HEK293 (cell line): ENCODE results near the gene SLC26A5.

Source experiments
- IKZF3 ChIP-seq: fragments of 450-650 bp; IDR thresholded peaks from 2 replicates; pipeline ENCODE4 v1.5.0; 2018; ENCODE audit warnings: missing biosample characterization, mild to moderate bottlenecking, missing genetic modification characterization, moderate library complexity
- KLF7 ChIP-seq: fragments of 450-650 bp; formaldehyde crosslinking; IDR thresholded peaks from 2 replicates; pipeline ENCODE4 v1.5.1; 2016; ENCODE audit warnings: missing biosample characterization, missing genetic modification characterization, borderline replicate concordance
- YY1 ChIP-seq: fragments of 450-650 bp; formaldehyde crosslinking; IDR thresholded peaks from 2 replicates; pipeline ENCODE4 v1.5.1; 2018; ENCODE audit warnings: missing biosample characterization, missing genetic modification characterization
- ZFHX2 ChIP-seq: fragments of 450-650 bp; formaldehyde crosslinking; conservative IDR thresholded peaks from 2 replicates; pipeline ENCODE4 v1.5.1; 2016; ENCODE audit warnings: missing biosample characterization, missing genetic modification characterization
- ZNF146 ChIP-seq: fragments of 450-650 bp; formaldehyde crosslinking; IDR thresholded peaks from 2 replicates; pipeline ENCODE4 v1.5.1; 2016; ENCODE audit warnings: missing biosample characterization, missing genetic modification characterization
- ZNF174 ChIP-seq: fragments of 450-650 bp; formaldehyde crosslinking; IDR thresholded peaks from 2 replicates; pipeline ENCODE4 v1.5.0; 2017; ENCODE audit warnings: missing biosample characterization, mild to moderate bottlenecking, missing genetic modification characterization
- ZNF426 ChIP-seq: fragments of 450-650 bp; formaldehyde crosslinking; IDR thresholded peaks from 2 replicates; pipeline ENCODE4 v1.5.1; 2017; ENCODE audit warnings: missing biosample characterization, missing genetic modification characterization, mild to moderate bottlenecking, inconsistent platforms, moderate library complexity
- ZNF768 ChIP-seq: fragments of 450-650 bp; formaldehyde crosslinking; IDR thresholded peaks from 2 replicates; pipeline ENCODE4 v1.5.1; 2018; ENCODE audit warnings: missing biosample characterization, mild to moderate bottlenecking, missing genetic modification characterization
- TF ChIP-seq, protein P1 (sequence below): fragments of 450-650 bp; formaldehyde crosslinking; IDR thresholded peaks from 2 replicates; pipeline ENCODE4 v1.5.1; 2016; ENCODE audit warnings: missing biosample characterization, missing genetic modification characterization
- TF ChIP-seq, protein P2 (sequence below): fragments of 450-650 bp; formaldehyde crosslinking; IDR thresholded peaks from 2 replicates; pipeline ENCODE4 v1.5.1; 2016; ENCODE audit warnings: missing biosample characterization, missing genetic modification characterization
- TF ChIP-seq, protein P3 (sequence below): fragments of 450-650 bp; formaldehyde crosslinking; IDR thresholded peaks from 2 replicates; pipeline ENCODE4 v1.5.1; 2016; ENCODE audit warnings: missing biosample characterization, missing genetic modification characterization

DNA sequence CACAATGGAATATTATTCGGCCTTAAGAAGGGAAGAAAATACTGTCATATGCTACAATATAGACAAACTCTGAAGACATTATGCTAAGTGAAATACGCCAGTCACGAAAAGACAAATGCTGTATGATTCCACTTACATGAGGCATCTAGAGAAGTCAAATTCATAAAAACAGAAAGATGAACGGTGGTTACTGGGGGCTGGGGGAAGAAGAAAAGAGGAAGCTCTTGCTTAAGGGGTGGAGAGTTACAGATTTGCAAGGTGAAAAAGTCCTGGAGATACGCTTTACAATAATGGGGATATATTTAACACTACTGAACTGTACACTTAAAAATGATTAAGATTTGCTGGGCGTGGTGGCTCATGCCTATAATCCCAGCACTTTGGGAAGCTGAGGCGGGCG, 49.5 kb downstream of the SLC26A5 start:
- TF ChIP-seq YY1, result no peak
- TF ChIP-seq, protein P1, sequence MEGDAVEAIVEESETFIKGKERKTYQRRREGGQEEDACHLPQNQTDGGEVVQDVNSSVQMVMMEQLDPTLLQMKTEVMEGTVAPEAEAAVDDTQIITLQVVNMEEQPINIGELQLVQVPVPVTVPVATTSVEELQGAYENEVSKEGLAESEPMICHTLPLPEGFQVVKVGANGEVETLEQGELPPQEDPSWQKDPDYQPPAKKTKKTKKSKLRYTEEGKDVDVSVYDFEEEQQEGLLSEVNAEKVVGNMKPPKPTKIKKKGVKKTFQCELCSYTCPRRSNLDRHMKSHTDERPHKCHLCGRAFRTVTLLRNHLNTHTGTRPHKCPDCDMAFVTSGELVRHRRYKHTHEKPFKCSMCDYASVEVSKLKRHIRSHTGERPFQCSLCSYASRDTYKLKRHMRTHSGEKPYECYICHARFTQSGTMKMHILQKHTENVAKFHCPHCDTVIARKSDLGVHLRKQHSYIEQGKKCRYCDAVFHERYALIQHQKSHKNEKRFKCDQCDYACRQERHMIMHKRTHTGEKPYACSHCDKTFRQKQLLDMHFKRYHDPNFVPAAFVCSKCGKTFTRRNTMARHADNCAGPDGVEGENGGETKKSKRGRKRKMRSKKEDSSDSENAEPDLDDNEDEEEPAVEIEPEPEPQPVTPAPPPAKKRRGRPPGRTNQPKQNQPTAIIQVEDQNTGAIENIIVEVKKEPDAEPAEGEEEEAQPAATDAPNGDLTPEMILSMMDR (tag by site-specific recombination), result no peak
- TF ChIP-seq ZNF426 (tag by site-specific recombination), result no peak
- no peak for TF ChIP-seq KLF7 (tag by site-specific recombination)
- TF ChIP-seq, protein P2, sequence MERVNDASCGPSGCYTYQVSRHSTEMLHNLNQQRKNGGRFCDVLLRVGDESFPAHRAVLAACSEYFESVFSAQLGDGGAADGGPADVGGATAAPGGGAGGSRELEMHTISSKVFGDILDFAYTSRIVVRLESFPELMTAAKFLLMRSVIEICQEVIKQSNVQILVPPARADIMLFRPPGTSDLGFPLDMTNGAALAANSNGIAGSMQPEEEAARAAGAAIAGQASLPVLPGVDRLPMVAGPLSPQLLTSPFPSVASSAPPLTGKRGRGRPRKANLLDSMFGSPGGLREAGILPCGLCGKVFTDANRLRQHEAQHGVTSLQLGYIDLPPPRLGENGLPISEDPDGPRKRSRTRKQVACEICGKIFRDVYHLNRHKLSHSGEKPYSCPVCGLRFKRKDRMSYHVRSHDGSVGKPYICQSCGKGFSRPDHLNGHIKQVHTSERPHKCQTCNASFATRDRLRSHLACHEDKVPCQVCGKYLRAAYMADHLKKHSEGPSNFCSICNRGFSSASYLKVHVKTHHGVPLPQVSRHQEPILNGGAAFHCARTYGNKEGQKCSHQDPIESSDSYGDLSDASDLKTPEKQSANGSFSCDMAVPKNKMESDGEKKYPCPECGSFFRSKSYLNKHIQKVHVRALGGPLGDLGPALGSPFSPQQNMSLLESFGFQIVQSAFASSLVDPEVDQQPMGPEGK (tag by site-specific recombination), result no peak
- no peak for TF ChIP-seq ZNF146 (tag by site-specific recombination)
- no peak for TF ChIP-seq ZNF174 (tag by site-specific recombination)
- TF ChIP-seq, protein P3, sequence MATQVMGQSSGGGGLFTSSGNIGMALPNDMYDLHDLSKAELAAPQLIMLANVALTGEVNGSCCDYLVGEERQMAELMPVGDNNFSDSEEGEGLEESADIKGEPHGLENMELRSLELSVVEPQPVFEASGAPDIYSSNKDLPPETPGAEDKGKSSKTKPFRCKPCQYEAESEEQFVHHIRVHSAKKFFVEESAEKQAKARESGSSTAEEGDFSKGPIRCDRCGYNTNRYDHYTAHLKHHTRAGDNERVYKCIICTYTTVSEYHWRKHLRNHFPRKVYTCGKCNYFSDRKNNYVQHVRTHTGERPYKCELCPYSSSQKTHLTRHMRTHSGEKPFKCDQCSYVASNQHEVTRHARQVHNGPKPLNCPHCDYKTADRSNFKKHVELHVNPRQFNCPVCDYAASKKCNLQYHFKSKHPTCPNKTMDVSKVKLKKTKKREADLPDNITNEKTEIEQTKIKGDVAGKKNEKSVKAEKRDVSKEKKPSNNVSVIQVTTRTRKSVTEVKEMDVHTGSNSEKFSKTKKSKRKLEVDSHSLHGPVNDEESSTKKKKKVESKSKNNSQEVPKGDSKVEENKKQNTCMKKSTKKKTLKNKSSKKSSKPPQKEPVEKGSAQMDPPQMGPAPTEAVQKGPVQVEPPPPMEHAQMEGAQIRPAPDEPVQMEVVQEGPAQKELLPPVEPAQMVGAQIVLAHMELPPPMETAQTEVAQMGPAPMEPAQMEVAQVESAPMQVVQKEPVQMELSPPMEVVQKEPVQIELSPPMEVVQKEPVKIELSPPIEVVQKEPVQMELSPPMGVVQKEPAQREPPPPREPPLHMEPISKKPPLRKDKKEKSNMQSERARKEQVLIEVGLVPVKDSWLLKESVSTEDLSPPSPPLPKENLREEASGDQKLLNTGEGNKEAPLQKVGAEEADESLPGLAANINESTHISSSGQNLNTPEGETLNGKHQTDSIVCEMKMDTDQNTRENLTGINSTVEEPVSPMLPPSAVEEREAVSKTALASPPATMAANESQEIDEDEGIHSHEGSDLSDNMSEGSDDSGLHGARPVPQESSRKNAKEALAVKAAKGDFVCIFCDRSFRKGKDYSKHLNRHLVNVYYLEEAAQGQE (tag by site-specific recombination), result no peak
- no peak for TF ChIP-seq IKZF3 (tag by site-specific recombination)
- no peak for TF ChIP-seq ZNF768
- TF ChIP-seq ZFHX2, result no peak
